ENCODE results near the gene ORAI3.

ORAI3 gene

DNA sequence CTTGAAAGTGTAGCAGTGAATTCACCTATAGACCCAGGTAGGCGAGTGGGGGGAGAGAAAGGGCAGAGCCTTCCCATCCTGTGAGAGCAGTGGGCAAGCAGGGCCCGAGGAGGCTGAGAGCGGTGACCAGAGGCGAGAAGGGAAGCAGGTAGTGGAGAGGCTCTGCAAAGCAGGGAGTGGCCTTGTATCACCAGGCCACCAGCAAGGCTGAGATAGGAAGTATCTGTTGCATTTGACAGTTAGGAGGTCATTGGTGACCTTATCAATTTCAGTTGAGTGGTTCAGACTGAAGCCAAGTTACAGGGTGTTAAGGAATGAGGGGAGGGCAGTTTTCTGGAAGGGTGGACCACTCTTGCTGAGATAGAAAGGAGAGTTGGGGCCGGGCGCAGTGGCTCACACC lies 25.5 kb downstream of the ORAI3 start:
- no peak for DNase-seq

DNA sequence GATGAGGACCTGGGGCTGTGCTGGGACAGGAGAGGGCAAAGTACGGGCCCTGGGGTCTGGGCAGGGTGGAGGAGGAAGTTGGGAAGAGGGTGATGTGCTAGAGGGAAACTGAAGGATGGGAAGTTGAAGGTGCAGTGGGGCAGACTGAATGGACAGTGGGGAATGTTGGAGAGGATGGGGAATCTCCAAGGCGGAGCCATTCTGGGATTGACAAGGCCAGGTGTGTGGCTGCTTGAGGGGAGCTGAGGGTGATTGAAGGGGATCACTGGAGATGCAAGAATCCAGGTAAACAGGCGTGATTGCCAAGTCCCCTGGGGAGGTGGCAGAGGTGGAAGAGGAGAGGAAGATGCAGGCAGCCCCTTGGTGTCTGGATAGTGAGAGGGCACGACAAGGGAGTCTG lies 27.6 kb downstream of the ORAI3 start:
- no peak for DNase-seq

DNA sequence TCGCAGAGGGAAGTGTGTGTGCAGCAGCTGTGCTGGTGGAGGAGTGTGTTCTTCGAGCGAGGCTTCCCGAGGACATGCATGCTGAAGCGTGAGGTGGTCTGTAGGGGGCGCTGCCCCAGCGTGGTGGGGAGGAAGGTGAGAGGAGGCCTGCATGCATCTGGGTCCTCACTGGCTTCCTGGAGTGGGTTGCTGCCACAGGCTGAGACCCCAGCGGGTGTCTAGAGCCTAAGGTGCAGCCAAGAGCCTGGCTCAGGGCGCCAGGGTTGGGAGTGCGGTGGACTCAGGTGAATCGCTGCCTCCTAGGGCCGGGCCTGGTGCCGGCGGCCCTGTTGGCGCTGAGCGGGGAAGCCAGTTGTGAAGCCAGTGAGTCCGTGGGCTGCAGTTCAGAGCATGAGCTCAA lies 28.6 kb downstream of the ORAI3 start:
- peak; percentile 22 for DNase-seq

DNA sequence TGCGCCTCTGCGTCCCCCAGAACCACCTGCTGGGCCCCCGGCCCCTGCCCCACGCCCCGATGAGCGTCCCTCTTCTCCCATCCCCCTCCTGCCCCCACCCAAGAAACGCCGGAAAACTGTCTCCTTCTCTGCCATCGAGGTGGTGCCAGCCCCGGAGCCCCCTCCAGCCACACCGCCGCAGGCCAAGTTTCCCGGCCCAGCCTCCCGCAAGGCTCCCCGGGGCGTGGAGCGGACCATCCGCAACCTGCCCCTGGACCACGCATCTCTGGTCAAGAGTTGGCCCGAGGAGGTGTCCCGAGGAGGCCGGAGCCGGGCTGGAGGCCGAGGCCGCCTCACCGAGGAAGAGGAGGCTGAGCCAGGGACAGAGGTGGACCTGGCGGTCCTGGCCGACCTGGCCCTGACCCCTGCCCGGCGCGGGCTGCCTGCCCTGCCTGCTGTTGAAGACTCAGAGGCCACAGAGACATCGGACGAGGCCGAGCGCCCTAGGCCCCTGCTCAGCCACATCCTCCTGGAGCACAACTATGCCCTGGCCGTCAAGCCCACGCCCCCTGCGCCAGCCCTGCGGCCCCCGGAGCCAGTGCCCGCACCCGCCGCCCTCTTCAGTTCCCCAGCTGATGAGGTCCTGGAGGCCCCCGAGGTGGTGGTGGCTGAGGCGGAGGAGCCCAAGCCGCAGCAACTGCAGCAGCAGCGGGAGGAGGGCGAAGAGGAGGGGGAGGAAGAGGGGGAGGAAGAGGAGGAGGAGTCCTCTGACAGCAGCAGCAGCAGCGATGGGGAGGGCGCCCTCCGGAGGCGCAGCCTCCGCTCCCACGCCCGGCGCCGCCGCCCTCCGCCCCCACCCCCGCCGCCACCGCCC lies 30.5 kb downstream of the ORAI3 start:
- DNase-seq = no peak

DNA sequence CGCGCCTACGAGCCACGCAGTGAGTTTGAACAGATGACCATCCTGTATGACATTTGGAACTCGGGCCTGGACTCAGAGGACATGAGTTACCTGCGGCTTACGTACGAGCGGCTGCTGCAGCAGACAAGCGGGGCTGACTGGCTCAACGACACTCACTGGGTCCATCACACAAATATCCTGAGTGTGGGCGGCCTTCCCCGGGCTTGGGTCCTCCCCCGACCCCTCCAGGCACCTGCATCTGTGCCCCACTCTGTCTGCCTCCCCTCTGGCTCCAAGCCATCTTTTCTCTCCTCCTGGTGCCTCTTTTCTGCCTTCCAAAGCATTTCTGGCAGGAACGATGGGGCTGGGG lies 31.1 kb downstream of the ORAI3 start:
- DNase-seq = no peak

DNA sequence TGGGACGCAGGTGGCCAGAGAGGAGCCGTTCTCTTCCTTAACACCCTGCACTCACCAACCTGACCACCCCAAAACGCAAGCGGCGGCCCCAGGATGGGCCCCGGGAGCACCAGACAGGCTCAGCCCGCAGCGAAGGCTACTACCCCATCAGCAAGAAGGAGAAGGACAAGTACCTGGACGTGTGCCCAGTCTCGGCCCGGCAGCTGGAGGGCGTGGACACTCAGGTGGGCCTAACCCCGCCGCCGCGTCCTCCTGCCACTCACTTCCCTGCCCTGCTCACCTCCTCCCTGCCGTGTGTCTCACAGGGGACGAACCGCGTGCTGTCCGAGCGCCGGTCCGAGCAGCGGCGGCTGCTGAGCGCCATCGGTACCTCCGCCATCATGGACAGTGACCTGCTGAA lies 31.6 kb downstream of the ORAI3 start:
- no peak for DNase-seq

DNA sequence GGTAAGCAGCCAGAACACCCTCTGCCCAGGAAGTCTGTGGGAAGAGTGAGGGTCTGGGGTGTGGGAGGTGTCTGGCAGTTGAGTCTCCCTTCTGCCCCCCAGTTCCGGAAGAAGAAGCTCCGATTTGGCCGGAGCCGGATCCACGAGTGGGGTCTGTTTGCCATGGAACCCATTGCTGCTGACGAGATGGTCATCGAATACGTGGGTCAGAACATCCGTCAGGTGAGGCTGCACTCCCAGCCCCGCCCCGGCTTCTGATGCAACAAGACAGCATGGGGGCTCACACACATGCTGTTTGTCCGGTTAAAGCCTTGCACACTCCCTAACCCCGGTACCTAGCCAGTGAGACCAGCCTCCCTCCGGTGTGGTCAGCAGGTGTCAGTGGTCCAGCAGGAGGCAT lies 32.1 kb downstream of the ORAI3 start:
- DNase-seq = no peak

DNA sequence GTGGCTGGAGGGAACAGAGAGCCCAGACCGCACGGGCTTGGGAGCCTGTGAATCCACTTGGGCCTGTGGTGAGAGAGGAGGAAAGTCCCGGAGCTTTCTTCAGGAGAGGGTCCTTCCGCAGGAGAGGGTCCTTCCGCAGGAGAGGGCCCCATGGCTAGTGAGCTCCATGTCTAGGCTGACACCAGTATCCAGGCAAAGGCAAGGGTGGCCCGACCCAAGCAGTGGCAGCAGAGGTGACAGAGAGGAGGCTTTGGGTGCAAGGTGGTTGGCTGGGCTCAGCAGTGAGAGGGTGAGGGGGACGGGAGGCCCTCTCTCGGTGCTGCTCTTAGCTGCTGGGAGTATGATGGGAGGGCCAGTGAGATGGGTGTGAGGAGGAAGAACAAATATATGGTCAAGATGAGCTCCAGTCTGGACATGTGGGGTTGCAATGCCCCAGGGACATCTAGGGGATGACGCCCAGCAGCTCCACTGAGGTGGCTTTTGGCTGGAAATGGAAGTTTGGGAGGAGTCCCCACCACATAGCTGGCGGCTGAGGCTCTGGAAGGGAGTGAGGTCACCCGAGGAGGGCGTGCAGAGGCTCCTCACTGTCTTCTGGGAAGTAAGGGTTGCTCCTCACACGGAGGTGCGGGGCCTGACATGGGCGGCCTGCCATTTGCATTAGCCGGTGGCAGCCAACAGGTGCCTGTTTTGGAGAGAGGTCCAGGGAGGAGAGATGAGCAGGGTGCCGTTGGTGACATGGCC lies 33.9 kb downstream of the ORAI3 start:
- no peak for DNase-seq

DNA sequence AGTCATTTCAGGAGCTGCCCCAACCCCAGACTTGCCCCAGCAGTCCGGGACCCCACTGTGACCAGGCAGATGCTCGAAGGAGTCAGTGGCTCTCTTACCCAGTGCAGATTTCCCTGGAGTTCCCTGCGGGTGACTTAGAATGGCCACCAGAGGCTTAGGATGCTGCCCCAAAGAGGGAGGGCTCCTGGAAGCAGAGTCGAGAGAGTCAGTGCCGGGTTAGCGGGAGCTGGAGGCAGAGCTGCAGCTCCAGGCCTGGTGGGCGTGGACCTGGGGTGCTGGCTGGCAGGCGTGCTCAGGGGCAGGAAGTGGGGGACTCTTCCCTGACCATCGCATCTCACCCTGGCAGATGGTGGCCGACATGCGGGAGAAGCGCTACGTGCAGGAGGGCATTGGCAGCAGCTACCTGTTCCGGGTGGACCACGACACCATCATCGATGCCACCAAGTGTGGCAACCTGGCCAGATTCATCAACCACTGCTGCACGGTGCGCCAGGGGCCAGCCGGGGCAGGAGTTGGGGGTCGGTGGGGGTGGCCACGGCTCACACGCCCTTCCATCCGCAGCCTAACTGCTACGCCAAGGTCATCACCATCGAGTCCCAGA lies 34.5 kb downstream of the ORAI3 start:
- no peak for DNase-seq

DNA sequence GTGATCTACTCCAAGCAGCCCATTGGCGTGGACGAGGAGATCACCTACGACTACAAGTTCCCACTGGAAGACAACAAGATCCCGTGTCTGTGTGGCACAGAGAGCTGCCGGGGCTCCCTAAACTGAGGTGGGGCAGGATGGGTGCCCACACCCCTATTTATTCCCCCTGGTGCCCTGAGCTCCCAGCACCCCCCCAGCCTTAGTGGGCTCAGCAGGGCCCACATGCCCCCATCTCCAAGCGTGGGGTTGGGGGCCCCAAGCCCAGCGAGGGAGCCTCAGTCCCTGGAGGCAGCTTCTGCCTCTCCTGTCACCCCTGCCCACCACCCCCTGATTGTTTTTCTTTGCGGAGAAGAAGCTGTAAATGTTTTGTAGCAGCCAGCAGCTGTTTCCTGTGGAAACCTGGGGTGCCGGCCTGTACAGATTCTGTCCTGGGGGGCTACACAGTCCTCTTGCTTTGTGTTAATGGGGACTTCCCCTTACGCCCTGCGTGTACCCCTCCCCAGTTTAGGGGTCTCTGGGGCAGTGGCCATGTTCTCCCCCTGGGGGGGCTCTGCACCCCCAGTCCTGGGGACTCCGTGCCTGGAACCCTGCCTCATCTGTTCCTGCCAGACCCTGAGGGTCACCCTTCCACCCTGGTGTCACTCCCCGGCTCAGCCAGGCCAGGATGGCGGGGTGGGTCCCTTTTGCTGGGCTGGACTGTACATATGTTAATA lies 35.2 kb downstream of the ORAI3 start:
- DNase-seq = no peak

DNA sequence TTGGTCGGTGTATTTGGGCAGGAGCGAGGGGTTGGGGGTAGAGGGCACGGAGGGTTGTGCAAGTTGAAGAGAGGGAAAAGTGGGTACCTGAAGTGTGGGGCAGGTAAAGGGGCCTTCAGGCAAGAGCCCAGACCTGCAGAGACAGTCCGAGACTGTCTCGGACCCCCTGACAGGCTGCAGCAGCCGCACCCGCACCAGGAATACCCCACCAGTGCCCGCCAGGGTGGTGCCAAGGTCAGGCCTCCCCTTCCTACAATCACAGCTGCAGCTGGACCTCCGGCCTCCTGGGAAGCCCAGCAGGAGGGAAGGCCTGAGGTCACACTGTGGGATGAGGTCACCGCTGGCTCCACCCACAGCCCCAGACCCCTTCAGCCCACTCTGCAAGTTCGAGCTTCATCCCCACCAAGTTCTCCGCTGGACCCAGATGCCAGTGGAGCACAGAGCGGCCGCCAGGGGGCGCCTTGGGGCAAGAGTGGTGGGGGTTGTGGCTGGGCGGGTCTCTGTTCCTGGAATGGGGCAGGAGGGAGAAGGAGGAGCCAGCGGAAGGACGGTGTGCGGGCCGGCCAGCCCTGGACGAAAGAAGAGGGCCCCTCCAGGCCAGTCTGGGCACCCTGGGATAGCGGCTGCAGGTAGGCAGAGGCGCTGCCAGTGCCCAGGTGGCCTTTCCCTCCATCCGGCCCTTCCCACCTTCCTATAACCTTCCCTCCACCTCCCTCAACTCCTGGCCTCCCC lies 36.0 kb downstream of the ORAI3 start, which contains the start of gene HSD3B7:
Gene HSD3B7, plus strand, starts transcription at position 539 of the 732 bp plus-strand sequence. CDS start 452 bp downstream, outside the sequence.
- peak; percentile 83 for DNase-seq

DNA sequence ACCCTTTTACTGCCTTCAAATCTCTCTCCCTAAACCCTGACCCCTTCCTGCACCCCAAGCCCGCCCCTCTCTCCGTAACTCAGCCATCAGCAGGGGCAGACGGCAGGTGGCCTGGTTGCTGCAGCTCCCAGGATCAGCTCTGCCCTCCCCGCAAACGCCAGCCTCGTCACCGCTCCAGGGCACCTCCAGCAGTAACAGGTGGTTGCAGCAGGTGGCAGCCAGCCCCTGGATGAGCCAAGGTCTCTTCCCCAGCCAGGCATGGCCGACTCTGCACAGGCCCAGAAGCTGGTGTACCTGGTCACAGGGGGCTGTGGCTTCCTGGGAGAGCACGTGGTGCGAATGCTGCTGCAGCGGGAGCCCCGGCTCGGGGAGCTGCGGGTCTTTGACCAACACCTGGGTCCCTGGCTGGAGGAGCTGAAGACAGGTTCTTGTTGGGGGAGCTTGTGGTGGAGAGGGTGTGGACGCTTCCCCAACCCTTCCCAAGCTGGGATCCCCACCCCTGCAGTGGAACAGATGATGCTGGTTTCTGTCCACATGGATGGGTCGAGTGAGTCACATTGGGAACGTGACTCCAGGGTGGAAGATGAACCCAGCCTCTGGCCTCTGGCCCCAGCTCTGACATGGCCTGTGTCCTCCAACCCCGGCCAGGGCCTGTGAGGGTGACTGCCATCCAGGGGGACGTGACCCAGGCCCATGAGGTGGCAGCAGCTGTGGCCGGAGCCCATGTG lies 36.7 kb downstream of the ORAI3 start:
- no peak for DNase-seq

DNA sequence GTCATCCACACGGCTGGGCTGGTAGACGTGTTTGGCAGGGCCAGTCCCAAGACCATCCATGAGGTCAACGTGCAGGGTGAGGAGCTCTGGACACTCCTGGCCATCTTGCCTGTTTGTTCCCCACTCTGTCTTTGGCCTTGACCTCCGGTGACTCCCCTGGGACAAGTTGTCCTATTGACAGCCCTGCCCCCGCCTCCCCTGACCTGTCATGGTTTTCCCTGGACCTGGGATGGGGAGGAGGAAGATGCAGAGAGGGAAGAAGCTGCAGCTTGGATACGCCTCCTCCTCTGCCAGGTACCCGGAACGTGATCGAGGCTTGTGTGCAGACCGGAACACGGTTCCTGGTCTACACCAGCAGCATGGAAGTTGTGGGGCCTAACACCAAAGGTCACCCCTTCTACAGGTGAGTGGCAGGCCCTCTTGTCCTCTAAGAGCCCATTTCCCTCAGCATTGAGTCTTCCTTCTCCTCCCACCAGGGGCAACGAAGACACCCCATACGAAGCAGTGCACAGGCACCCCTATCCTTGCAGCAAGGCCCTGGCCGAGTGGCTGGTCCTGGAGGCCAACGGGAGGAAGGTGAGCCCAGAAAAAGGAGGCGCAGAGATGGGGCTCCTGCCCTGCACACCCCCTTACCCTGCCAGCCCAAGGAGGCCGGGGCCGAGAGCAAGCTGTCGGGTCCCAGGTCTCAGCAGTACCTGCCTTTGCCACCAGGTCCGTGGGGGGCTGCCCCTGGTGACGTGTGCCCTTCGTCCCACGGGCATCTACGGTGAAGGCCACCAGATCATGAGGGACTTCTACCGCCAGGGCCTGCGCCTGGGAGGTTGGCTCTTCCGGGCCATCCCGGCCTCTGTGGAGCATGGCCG lies 37.5 kb downstream of the ORAI3 start:
- DNase-seq = no peak

DNA sequence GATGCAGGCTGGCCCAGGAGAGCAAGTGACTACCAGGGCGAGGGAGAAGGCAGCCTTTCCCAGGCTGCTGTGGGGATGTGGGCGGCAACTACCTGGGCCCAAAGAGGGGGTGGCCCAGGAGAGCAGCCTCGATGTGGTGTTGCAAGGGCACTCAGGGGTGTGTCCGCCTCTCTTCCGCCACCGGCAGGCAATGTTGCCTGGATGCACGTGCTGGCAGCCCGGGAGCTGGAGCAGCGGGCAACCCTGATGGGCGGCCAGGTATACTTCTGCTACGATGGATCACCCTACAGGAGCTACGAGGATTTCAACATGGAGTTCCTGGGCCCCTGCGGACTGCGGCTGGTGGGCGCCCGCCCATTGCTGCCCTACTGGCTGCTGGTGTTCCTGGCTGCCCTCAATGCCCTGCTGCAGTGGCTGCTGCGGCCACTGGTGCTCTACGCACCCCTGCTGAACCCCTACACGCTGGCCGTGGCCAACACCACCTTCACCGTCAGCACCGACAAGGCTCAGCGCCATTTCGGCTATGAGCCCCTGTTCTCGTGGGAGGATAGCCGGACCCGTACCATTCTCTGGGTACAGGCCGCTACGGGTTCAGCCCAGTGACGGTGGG lies 38.8 kb downstream of the ORAI3 start:
- DNase-seq = no peak

DNA sequence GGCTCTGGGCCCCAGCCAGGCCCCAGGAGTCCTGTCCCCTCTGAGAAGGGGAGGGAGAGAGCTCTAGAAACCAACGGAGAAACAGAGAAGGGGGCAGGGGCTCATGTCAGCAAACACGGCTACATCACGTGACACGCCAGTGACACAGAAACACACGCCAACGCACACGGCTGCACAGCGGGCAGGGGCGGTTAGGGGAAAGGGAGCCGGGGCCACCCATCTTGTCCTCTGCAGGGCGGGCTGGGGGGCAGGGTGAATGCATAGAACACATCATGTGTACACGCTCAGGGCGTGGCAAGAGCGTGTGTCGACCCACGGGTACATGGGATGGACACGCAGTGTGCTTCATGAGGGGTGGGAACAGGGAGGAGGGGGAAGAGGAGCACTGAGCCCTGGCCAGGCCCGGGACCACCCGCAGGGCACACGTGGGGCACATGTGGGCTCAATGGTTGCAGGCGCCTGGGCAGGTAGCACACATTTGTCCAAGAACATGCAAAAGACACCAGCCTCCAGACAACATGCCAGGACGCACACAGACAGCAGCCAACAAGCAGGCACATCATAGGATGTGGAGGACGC lies 40.7 kb downstream of the ORAI3 start:
- no peak for DNase-seq

DNA sequence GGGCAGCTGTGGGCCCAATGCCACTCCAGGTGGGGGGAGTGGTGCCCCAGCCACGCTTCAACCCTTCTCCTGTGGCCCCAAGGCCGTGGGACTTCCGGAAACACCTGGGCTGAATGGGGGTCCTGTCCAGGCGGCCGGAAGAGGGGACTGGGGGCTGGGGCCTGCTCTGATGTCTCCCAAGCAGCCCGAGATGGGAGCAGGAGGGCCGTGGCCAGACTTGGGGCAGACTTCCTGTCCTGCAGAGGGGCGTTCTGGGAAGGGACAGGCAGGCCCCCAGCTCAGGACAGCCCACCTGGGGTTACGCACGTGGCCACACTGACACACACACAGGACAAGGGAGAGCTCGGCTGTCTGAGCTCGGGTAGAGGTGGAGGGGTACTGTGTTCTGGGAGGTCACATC lies 41.2 kb downstream of the ORAI3 start:
- no peak for DNase-seq

DNA sequence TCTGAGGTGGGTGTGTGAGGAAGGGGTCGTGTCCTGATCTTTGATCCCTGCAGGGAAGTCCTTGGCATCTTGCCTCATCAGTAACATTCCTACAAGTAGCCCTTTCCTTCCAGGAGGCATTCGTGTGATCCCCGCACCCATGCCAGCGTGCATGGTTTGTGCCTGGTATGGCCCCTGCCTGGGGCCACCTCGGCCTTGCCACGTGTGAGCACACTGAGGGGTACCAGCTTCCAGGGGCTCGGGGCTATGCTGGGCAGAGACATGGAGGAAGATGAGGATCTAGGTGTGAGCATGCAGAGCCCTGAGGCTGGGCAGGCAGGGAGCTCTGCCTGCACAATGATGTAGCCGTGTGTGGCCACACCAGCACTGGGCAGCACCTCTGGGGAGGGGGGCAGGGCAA lies 42.2 kb downstream of the ORAI3 start:
- no peak for DNase-seq

DNA sequence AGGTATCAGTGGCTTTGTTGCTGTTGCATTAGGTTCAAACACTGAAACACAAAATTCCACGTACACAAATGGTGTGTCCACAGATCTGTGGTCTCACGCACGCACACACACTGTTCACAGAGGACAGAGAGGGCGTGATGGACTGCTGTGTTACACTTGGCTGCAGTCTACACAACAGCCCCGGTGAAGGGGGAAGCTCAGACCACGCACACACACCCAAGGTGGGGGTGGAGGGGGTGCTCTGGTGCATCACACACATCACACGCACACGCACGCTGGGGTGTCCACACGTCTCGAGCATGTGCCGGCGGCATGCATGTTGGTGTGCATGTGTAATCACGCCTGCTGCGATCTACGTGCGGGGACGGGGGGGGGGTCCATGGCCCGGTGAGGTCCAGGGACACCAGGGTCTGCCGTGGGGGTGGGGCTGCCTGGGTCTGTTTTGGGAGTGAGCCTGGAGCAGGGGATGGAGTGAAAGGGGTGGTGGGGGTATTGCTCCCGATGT lies 43.5 kb downstream of the ORAI3 start:
- DNase-seq = no peak

DNA sequence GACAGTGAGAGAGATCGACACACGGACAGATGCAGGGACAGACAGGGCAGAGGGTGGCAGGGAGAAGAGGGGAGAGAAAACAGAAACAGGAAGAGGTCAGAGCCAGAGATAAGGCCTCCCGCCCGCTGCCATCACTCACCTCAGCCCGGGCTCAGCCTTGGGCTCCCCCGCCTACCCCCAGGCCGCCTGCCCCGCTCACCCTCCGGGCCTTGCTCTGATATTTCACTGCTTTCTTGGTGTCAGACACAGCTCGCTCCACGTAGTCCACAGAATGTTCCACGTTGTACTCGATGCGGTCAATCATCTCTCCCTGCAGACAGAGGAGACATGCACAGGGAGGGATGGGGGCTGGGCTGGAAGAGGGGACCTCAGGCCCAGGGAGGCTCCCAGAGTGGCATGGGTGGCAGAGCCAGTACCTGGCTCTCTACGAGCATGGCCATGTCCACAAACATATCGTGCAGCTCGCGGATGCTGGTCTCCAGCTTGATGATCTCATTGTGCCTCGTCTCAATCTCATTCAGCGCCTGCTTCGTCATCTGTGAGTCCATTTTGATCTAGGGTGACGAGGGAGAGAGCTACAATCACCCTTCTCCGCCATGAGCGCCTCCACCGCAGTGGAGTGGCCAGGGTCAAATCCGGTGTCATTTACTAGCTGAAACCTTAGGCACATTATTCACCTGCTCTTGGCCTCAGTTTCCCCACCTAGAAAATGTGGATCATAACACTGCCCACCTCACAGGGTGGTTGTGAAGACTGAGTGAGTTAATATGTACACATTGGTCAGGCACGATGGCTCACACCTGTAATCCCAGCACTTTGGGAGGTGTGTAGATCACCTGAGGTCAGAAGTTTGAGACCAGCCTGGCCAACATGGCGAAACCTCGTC lies 44.3 kb downstream of the ORAI3 start:
- no peak for DNase-seq

Data from stimulated activated CD4-positive, alpha-beta T cell treated with anti-CD3 and anti-CD28 coated beads, Interleukin-4, amount 100 ng/mL, for 1 hour (primary cell).